ENCODE results near the gene P3H4. TPM values are rescaled to one million over a fixed set of nuclear protein-coding genes. Genes with fewer than 3 reads are reported as not detected.
"Not testable (repeated sequence)": the region's sequence is repeated elsewhere in the genome, so short reads cannot be mapped to it uniquely, and the experiment has no call there.

The P3H4 gene
- total RNA-seq, 4 donors from 2014 or later, result 8.3 to 20.9 (median 19.1) TPM

DNA sequence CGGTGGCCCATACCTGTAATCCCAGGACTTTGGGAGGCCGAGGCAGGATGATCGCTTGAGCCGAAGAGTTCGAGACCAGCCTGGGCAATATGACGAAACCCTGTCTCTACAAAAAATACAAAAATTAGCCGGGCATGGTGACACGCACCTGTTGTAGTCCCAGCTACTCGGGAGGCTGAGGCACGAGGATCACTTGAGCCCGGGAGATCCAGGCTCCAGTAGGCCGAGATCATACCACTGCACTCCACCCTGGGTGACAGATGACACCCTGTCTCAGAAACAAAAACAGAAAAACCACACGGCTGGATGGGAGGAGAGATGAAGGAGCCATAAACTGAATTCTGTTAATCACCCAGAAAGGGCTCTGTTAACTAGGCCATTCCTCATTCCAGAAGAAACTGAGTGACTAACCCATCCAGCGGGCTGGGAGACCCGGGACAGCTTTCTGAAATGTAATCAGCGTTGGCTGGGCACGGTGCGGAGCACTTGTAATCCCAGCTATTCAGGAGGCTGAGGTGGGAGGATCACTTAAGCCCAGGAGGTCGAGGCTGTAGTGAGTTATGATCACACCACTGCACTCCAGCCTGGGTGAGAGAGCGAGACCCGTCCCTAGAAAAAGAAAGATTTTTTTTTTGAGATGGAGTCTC is 24.9 kb upstream of the P3H4 start:
- H3K4me1 ChIP-seq, result peaks cover 0 to 22% (median 3%) of the 10 kb centered on the region in 3 donors
- H3K27me3 ChIP-seq, result no peaks in the 10 kb centered on the region
- no peak for ATAC-seq
- 38 to 41% methylated on average over 9 to 15 of the region's 21 CpGs for WGBS, 2 donors (ENCODE audit: low coverage in 1 of 2)
- peak overlapping the region; percentile 87 to 93 for H3K4me3 ChIP-seq
- TF ChIP-seq POLR2AphosphoS5 (IDR thresholded peaks at IDR 0.05) (no peak), EP300 (IDR thresholded peaks at IDR 0.05) (no peak), POLR2A (IDR thresholded peaks at IDR 0.05) (no peak)
- TF ChIP-seq, protein P1, sequence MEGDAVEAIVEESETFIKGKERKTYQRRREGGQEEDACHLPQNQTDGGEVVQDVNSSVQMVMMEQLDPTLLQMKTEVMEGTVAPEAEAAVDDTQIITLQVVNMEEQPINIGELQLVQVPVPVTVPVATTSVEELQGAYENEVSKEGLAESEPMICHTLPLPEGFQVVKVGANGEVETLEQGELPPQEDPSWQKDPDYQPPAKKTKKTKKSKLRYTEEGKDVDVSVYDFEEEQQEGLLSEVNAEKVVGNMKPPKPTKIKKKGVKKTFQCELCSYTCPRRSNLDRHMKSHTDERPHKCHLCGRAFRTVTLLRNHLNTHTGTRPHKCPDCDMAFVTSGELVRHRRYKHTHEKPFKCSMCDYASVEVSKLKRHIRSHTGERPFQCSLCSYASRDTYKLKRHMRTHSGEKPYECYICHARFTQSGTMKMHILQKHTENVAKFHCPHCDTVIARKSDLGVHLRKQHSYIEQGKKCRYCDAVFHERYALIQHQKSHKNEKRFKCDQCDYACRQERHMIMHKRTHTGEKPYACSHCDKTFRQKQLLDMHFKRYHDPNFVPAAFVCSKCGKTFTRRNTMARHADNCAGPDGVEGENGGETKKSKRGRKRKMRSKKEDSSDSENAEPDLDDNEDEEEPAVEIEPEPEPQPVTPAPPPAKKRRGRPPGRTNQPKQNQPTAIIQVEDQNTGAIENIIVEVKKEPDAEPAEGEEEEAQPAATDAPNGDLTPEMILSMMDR (IDR thresholded peaks at IDR 0.05), result no peak
- peak overlapping the region; percentile 72 to 93 (median 90) for H3K27ac ChIP-seq
- H3K9me3 ChIP-seq, result no peaks in the 10 kb centered on the region
- H3K36me3 ChIP-seq, result peaks cover 0 to 17% of the 10 kb centered on the region in 2 donors

DNA sequence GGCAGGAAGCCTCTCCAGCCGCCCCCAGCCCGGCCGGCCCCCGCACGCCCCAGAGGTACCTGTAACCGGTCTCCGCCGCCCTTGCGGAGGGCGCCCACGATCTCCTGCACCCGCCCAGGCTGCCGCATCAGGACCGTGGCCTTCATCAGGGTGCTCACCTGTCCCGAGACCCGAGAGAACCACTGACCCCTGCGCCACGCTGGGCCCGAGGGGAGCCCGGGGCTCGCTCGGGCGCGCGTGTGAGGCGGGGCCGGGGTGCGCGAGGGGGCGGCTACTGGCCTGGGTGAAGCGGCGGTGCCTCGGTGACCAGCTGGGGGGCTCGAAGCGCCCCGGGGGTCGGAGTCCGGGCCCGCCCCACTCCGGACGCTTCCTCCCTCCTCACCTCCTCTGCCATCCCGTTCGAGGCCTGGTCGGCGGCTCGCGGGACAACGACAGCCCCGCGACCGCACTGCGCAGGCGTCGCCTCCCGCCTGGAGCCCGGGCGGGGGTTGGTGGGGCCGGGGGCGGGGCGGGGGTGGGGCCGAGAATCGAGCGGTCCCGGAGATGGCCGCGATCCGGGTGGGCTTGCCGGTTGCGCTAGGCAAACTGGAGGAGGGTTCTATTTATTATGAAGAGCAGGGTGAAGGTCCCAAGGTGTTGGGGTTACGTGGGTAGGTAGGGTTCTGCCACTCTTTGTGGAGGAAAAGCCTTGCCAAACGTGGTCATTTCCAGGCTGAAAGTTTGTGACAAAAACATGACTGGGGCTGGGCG is 24.2 kb upstream of the P3H4 start, which contains the start of gene NT5C3B:
Gene NT5C3B (minus strand): TSS at position 433 of the 750 bp plus-strand sequence. CDS start 39 bp downstream, at position 394.
- Histone ChIP-seq H3K36me3 (peaks cover 0 to 24% of the 10 kb centered on the region in 2 donors), H3K9me3 (no peaks in the 10 kb centered on the region), H3K4me3 (peak within 1 kb of the TSS; percentile 87 to 93), H3K4me1 (peaks cover 0 to 22% (median 3%) of the 10 kb centered on the region in 3 donors), H3K27ac (peak within 1 kb of the TSS; percentile 72 to 93 (median 90)), H3K27me3 (no peaks in the 10 kb centered on the region)
- 0 to 20% methylated on average over 1 to 3 of the region's 72 CpGs for WGBS, 2 donors (ENCODE audit: low coverage in 1 of 2)
- TF ChIP-seq, protein P1 (IDR thresholded peaks at IDR 0.05), result no peak
- peak; percentile 65 for TF ChIP-seq POLR2AphosphoS5 (IDR thresholded peaks at IDR 0.05)
- TF ChIP-seq EP300 (IDR thresholded peaks at IDR 0.05), result no peak
- peak; percentile 39 to 40 for TF ChIP-seq POLR2A (IDR thresholded peaks at IDR 0.05)
- peak; percentile 92 for ATAC-seq

DNA sequence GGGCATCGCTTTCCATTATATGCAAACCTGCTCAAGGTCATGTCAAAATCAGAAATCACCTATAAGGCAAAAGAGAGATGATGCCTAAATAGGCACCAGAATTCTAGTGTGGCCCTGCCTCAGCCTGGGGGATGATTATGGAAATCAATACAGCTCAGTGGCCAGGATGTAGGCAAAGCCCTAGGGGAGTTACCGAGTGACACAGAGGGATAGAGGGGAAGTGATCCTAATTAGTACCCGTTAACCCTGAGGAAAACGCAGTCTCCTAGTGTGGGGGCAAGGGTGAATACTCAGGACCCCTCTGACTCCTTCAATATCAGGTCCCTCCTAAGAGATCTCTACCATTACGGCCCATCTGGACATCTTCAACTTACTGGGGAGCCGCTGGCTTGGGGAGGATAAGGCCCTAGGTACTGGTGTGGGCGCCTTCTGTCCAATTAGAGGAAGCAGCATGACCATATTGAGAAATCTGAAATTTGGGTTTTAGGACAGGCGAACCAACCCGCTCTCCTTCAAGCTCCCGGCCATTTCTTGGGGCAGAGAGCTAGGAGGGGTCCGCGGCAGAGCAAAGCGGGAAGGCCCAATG is 23.6 kb upstream of the P3H4 start:
- Histone ChIP-seq H3K4me3 (peak overlapping the region; percentile 87 to 93), H3K4me1 (peaks cover 0 to 22% (median 3%) of the 10 kb centered on the region in 3 donors), H3K27ac (peak overlapping the region; percentile 72 to 93 (median 90)), H3K9me3 (no peaks in the 10 kb centered on the region), H3K27me3 (no peaks in the 10 kb centered on the region), H3K36me3 (peaks cover 0 to 31% of the 10 kb centered on the region in 2 donors)
- WGBS, 2 donors (ENCODE audit: low coverage in 1 of 2), result 30 to 38% methylated on average over 4 of the region's 13 CpGs
- TF ChIP-seq EP300 (IDR thresholded peaks at IDR 0.05), result no peak
- TF ChIP-seq POLR2AphosphoS5 (IDR thresholded peaks at IDR 0.05), result no peak
- no peak for TF ChIP-seq POLR2A (IDR thresholded peaks at IDR 0.05)
- TF ChIP-seq, protein P1 (IDR thresholded peaks at IDR 0.05), result no peak
- peak; percentile 73 for ATAC-seq

DNA sequence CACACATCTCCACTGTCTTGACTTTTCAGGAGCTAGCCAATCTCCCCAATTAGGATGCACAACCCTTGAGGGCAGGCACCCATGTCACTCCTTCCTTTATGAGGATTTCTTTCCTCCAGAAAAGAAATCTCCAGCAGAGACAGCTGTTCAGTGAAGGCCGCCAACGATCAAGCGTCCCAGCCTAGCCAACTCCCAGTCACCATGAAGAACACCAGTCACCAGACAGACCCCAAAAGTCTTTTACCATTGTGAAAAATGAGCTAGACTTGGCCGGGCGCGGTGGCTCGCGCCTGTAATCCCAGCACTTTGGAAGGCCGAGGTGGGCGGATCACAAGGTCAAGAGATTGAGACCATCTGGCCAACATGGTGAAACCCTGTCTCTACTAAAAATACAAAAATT is 18.2 kb upstream of the P3H4 start:
- not testable (repeated sequence) for H3K4me3 ChIP-seq, H3K9me3 ChIP-seq, ATAC-seq, H3K27ac ChIP-seq, H3K27me3 ChIP-seq
- Histone ChIP-seq H3K36me3 (peaks cover 0 to 84% of the 10 kb centered on the region in 2 donors), H3K4me1 (peaks cover 0 to 12% (median 3%) of the 10 kb centered on the region in 3 donors)
- WGBS, 2 donors (ENCODE audit: low coverage in 1 of 2), result 81% methylated on average over 9 of the region's 10 CpGs; no CpG with 5 or more reads in 1 of the 2 donors

DNA sequence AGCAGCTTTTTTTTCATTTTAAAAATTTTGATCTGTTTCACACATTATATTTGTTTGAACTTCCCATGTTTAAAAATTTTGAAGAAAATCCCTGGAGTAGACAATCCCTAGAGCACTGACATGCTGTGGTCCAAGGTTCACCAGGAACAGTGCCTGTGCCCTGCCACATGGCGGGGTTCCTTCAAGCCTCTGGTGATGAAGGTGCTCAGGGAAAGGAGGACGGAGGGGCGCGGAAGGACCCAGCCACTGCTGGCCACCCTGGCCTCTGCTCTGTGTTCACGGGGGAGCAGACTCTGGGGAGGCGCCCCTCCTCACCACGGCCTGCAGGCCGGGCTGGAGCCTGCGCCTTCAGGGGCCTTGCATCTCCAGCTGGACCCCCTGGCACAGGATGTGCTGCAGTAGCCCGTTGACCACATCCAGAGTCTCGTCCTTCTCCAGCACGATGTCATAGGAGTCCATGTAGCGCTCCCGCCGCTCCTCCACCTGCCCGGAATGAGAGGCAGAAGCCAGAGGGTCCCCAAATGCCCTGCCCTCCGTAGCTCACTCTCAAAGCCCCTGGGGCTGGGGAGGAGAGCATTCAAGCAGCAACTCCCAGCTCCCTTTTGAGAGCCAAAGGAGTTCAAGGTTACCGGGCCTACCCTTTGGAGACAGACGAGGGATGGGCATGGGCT is 13.6 kb upstream of the P3H4 start:
- 59% methylated on average over 4 of the region's 19 CpGs; no CpG with 5 or more reads in 1 of the 2 donors for WGBS, 2 donors (ENCODE audit: low coverage in 1 of 2)
- peaks cover 0 to 66% of the 10 kb centered on the region in 2 donors for H3K36me3 ChIP-seq
- TF ChIP-seq POLR2A (IDR thresholded peaks at IDR 0.05) (no peak), EP300 (IDR thresholded peaks at IDR 0.05) (no peak), POLR2AphosphoS5 (IDR thresholded peaks at IDR 0.05) (no peak)
- TF ChIP-seq, protein P1 (IDR thresholded peaks at IDR 0.05), result no peak
- peaks cover 0 to 5% (median 0%) of the 10 kb centered on the region in 3 donors for H3K4me1 ChIP-seq
- ATAC-seq, result no peak
- H3K27me3 ChIP-seq, result no peaks in the 10 kb centered on the region
- no peak overlapping the region for H3K4me3 ChIP-seq
- H3K9me3 ChIP-seq, result no peaks in the 10 kb centered on the region
- H3K27ac ChIP-seq, result no peak overlapping the region
